ENCODE results near the gene LUC7L2. TPM values are rescaled to one million over a fixed set of nuclear protein-coding genes. Genes with fewer than 3 reads are reported as not detected.

LUC7L2 gene
- total and polyA plus RNA-seq, 9 of the 15 experiments (the other 6 are each of a cell fraction or from before 2014, with no cell fraction given): 56.1 to 207 (median 141) TPM

DNA sequence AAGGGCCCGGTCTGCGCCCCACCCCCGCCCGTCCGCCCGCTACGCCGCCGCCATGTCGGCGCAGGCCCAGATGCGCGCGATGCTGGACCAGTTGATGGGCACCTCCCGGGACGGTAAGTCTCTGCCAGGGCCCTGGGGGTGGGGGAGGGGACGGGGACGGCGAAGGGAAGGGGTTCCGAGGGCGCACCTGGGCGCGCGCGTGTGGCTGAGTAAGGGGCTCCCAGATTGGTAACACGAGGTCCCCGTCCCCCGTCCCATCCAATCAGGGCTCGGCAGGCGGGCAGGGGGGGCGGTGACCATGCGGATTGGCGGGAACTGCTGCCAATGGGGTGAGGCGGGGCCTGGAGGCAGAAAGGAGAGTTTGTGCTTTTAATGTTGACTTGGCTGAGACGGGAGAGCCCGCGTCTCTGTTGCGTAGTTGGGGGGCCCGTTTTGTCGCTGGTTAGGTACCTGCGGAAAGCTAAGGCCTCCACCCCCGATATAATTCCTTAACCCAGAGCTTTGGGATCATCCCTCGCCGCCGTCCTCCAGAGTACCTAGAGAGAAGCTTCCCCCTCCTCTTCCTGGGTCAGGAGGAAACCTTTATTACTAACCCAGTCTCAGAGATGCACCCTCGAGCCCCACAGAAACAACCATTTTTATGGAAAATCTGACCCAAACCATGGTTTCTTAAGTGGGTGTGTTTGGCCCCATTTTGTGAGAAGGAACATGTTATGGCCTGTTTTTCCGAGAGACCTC lies 685 bp downstream of the LUC7L2 start (continued):
- TF ChIP-seq HMGN3 (IDR thresholded peaks at IDR 0.05; ENCODE audit: borderline replicate concordance, extremely low read depth, insufficient read length, low read depth, low read length) (peak; percentile 59), SMC3 (conservative IDR thresholded peaks at IDR 0.05; ENCODE audit: insufficient read depth, low read depth, low read length) (no peak), USF2 (CRISPR knock-in tag; IDR thresholded peaks at IDR 0.05) (peak; percentile 55), ZC3H11A (IDR thresholded peaks at IDR 0.05; ENCODE audit: low read depth, low read length) (no peak), ADNP (tag; IDR thresholded peaks at IDR 0.05) (no peak), IFI16 (CRISPR knock-in tag; IDR thresholded peaks at IDR 0.05) (no peak), ZNF76 (CRISPR knock-in tag; IDR thresholded peaks at IDR 0.05; ENCODE audit: borderline replicate concordance) (no peak), PTRF (tag; IDR thresholded peaks at IDR 0.05) (no peak), KLF6 (CRISPR knock-in tag; IDR thresholded peaks at IDR 0.05; ENCODE audit: borderline replicate concordance) (no peak), ARNT (IDR thresholded peaks at IDR 0.05) (no peak), RFX7 (CRISPR knock-in tag; IDR thresholded peaks at IDR 0.05) (0 out of 2 replicates have a peak, but pooled peaks have one; percentile 12), BRD4 (IDR thresholded peaks at IDR 0.05) (peak; percentile 80), CREBBP (IDR thresholded peaks at IDR 0.05; ENCODE audit: low read depth, low read length) (no peak), ELF4 (CRISPR knock-in tag; IDR thresholded peaks at IDR 0.05) (peak; percentile 2; the same call in 1 of the 2 replicates), HMG20A (CRISPR knock-in tag; conservative IDR thresholded peaks at IDR 0.05) (no peak), TCFL5 (CRISPR knock-in tag; conservative IDR thresholded peaks at IDR 0.05) (no peak), POLR2AphosphoS5 (IDR thresholded peaks at IDR 0.05; ENCODE audit: control insufficient read depth, insufficient read depth, low read depth, low read length) (peak; percentile 81), TEAD2 (tag; IDR thresholded peaks at IDR 0.05) (no peak), NFRKB (IDR thresholded peaks at IDR 0.05; ENCODE audit: low read depth) (peak; percentile 53; the same call in 1 of the 2 replicates), ATF1 (CRISPR knock-in tag; IDR thresholded peaks at IDR 0.05) (no peak), ATF1 (tag; IDR thresholded peaks at IDR 0.05) (no peak), MCM7 (IDR thresholded peaks at IDR 0.05) (no peak), POLR3G (IDR thresholded peaks at IDR 0.05; ENCODE audit: extremely low read depth, insufficient read length, insufficient replicate concordance) (no peak), KAT8 (IDR thresholded peaks at IDR 0.05; ENCODE audit: low read depth) (peak; percentile 57), ZNF518B (CRISPR knock-in tag; IDR thresholded peaks at IDR 0.05) (no peak), ZNF707 (CRISPR knock-in tag; conservative IDR thresholded peaks at IDR 0.05) (no peak), KLF13 (tag; IDR thresholded peaks at IDR 0.05; ENCODE audit: borderline replicate concordance, low read depth) (no peak), FOS (IDR thresholded peaks at IDR 0.05; ENCODE audit: extremely low read depth, insufficient read length) (peak; percentile 94)
